ENCODE data around the gene FOXRED1. TPM values are rescaled to one million over a fixed set of nuclear protein-coding genes. Genes with fewer than 3 reads are reported as not detected.

The FOXRED1 gene
- total and polyA plus RNA-seq, 9 of the 15 experiments (the other 6 are each of a cell fraction or from before 2014, with no cell fraction given) = 14.1 to 94.4 (median 53.1) TPM

DNA sequence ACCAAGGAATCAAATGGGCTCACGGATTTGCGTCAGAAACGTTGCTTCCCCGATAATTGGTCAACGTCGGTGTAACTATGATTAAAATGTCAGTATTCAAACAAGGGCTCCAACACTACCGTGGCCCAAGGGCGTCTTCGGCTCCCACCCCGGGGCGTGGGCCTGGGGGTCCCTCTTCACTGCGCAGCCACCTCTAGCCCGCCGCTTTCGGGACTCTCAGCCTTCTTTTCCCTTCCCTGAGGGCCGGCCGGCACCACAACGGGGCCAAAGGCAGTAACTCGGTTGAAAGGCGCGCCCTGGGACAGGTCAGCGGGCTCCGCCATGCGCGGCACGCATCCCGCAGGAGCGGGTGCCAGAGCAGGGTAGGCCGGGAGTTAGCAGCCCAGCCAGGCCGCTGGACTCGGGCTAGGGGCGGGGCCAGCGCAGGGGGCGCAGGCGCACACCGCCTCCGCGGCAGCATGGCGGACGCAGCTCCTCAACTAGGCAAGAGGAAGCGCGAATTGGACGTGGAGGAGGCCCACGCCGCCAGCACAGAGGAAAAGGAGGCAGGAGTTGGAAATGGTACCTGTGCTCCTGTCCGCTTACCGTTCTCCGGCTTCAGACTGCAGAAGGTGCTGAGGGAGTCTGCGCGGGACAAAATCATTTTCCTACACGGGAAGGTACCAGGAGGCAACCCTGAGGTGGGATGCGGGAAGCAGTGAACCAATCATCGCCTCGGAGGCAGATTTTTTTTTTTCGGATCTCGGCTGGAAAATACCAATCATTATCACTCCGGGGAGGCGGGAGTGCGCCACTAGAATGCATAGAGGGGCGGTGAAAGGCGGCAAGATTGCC is 34.9 kb downstream of the FOXRED1 start, which contains the start of gene DCPS (continued):
- TF ChIP-seq, protein P1, sequence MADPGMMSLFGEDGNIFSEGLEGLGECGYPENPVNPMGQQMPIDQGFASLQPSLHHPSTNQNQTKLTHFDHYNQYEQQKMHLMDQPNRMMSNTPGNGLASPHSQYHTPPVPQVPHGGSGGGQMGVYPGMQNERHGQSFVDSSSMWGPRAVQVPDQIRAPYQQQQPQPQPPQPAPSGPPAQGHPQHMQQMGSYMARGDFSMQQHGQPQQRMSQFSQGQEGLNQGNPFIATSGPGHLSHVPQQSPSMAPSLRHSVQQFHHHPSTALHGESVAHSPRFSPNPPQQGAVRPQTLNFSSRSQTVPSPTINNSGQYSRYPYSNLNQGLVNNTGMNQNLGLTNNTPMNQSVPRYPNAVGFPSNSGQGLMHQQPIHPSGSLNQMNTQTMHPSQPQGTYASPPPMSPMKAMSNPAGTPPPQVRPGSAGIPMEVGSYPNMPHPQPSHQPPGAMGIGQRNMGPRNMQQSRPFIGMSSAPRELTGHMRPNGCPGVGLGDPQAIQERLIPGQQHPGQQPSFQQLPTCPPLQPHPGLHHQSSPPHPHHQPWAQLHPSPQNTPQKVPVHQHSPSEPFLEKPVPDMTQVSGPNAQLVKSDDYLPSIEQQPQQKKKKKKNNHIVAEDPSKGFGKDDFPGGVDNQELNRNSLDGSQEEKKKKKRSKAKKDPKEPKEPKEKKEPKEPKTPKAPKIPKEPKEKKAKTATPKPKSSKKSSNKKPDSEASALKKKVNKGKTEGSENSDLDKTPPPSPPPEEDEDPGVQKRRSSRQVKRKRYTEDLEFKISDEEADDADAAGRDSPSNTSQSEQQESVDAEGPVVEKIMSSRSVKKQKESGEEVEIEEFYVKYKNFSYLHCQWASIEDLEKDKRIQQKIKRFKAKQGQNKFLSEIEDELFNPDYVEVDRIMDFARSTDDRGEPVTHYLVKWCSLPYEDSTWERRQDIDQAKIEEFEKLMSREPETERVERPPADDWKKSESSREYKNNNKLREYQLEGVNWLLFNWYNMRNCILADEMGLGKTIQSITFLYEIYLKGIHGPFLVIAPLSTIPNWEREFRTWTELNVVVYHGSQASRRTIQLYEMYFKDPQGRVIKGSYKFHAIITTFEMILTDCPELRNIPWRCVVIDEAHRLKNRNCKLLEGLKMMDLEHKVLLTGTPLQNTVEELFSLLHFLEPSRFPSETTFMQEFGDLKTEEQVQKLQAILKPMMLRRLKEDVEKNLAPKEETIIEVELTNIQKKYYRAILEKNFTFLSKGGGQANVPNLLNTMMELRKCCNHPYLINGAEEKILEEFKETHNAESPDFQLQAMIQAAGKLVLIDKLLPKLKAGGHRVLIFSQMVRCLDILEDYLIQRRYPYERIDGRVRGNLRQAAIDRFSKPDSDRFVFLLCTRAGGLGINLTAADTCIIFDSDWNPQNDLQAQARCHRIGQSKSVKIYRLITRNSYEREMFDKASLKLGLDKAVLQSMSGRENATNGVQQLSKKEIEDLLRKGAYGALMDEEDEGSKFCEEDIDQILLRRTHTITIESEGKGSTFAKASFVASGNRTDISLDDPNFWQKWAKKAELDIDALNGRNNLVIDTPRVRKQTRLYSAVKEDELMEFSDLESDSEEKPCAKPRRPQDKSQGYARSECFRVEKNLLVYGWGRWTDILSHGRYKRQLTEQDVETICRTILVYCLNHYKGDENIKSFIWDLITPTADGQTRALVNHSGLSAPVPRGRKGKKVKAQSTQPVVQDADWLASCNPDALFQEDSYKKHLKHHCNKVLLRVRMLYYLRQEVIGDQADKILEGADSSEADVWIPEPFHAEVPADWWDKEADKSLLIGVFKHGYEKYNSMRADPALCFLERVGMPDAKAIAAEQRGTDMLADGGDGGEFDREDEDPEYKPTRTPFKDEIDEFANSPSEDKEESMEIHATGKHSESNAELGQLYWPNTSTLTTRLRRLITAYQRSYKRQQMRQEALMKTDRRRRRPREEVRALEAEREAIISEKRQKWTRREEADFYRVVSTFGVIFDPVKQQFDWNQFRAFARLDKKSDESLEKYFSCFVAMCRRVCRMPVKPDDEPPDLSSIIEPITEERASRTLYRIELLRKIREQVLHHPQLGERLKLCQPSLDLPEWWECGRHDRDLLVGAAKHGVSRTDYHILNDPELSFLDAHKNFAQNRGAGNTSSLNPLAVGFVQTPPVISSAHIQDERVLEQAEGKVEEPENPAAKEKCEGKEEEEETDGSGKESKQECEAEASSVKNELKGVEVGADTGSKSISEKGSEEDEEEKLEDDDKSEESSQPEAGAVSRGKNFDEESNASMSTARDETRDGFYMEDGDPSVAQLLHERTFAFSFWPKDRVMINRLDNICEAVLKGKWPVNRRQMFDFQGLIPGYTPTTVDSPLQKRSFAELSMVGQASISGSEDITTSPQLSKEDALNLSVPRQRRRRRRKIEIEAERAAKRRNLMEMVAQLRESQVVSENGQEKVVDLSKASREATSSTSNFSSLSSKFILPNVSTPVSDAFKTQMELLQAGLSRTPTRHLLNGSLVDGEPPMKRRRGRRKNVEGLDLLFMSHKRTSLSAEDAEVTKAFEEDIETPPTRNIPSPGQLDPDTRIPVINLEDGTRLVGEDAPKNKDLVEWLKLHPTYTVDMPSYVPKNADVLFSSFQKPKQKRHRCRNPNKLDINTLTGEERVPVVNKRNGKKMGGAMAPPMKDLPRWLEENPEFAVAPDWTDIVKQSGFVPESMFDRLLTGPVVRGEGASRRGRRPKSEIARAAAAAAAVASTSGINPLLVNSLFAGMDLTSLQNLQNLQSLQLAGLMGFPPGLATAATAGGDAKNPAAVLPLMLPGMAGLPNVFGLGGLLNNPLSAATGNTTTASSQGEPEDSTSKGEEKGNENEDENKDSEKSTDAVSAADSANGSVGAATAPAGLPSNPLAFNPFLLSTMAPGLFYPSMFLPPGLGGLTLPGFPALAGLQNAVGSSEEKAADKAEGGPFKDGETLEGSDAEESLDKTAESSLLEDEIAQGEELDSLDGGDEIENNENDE (IDR thresholded peaks at IDR 0.05; ENCODE audit: low read depth, low read length) = no peak
- TF ChIP-seq KLF13 (tag; IDR thresholded peaks at IDR 0.05; ENCODE audit: borderline replicate concordance, low read depth) (peak; percentile 30; the same call in 1 of the 2 replicates), ZNF311 (CRISPR knock-in tag; IDR thresholded peaks at IDR 0.05) (no peak), POU5F1 (IDR thresholded peaks at IDR 0.05; ENCODE audit: borderline replicate concordance, low read depth, low read length, partially characterized antibody) (no peak), STAT5A (IDR thresholded peaks at IDR 0.05; ENCODE audit: borderline replicate concordance, low read length) (no peak), ZFPM2 (CRISPR knock-in tag; IDR thresholded peaks at IDR 0.05) (no peak), ELF4 (CRISPR knock-in tag; IDR thresholded peaks at IDR 0.05) (no peak), HNRNPK (IDR thresholded peaks at IDR 0.05; ENCODE audit: low read depth, low read length, poor library complexity, severe bottlenecking) (no peak), MTA1 (IDR thresholded peaks at IDR 0.05; ENCODE audit: borderline replicate concordance) (no peak), CAMTA2 (CRISPR knock-in tag; conservative IDR thresholded peaks at IDR 0.05) (0 out of 2 replicates have a peak, but pooled peaks have one; percentile 87), RNF2 (IDR thresholded peaks at IDR 0.05) (peak; percentile 57; the same call in 1 of the 2 replicates), RBM15 (IDR thresholded peaks at IDR 0.05; ENCODE audit: insufficient read depth, low read length) (no peak), RBM34 (IDR thresholded peaks at IDR 0.05; ENCODE audit: borderline replicate concordance, insufficient read depth, low read length) (no peak), WHSC1 (IDR thresholded peaks at IDR 0.05; ENCODE audit: low read length) (no peak)
- TF ChIP-seq, protein P2, sequence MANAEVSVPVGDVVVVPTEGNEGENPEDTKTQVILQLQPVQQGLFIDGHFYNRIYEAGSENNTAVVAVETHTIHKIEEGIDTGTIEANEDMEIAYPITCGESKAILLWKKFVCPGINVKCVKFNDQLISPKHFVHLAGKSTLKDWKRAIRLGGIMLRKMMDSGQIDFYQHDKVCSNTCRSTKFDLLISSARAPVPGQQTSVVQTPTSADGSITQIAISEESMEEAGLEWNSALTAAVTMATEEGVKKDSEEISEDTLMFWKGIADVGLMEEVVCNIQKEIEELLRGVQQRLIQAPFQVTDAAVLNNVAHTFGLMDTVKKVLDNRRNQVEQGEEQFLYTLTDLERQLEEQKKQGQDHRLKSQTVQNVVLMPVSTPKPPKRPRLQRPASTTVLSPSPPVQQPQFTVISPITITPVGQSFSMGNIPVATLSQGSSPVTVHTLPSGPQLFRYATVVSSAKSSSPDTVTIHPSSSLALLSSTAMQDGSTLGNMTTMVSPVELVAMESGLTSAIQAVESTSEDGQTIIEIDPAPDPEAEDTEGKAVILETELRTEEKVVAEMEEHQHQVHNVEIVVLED (CRISPR knock-in tag; IDR thresholded peaks at IDR 0.05) = no peak

All from K562 (cell line).